ENCODE measurements around the gene FOXL1. TPM values are rescaled to one million over a fixed set of nuclear protein-coding genes. Genes with fewer than 3 reads are reported as not detected.
A peak's percentile ranks its signal among the peaks of the same experiment; 100 is the strongest.

FOXL1 gene
- polyA plus RNA-seq, 1 donor (not counting 4 experiments of a cell fraction or from before 2014, with no cell fraction given): 0.10 TPM

DNA sequence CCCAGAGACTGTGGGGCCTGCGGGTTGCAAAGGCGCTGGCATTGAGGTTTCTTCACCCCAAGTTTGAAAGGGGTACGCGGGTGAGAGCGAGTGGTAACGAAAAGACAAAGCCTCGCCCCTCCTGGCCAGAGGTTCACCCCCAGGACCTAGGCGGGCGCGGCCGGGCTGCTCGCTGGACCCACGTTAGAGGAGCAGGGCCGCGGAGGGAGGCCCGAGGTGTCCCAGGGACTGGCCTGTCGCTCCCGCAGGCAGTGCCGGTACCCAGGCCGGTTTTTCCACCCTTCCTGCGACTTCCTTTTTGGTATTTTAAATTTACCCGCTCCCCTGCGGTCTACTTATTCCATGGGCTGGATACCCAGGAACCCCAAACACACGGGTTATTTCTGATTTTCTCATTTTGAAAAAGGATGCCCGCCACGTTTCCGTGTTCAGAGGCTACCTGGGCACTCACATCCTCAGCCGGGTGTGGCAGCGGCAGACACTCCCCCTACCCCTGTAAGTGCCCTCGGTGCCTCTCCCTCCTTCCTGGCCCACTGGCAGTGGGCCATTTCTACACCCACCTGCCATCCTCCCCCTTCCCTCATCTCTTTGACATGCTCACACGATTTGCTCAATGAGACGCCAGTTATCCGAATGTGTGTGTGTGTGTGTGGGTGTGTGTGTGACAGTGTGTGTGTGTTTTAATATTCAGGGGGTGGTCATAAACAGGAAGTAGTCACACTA is 1.6 kb upstream of the FOXL1 start:
- H3K9ac ChIP-seq (ENCODE audit: control insufficient read depth, extremely low read depth, insufficient read depth, low read length): peak overlapping the region; percentile 36
- H2AFZ ChIP-seq (ENCODE audit: control insufficient read depth, low read length): peak overlapping the region; percentile 27
- no peaks in the 10 kb centered on the region for H3K79me2 ChIP-seq (ENCODE audit: control insufficient read depth, insufficient read depth, low read length)
- dilution Hi-C loops (cut with MboI; ENCODE audit: extremely low pct_ligation_motif_present, low sequenced_read_pairs): no loop called here
- peak overlapping the region; percentile 10 for H3K27ac ChIP-seq (ENCODE audit: control insufficient read depth, insufficient read depth, low read length)
- DNase-seq (ENCODE audit: low read depth, low spot score) (no peak), FAIRE-seq (no peak)
- H3K27me3 ChIP-seq (ENCODE audit: control insufficient read depth, extremely low read depth, insufficient read depth, low read length): peaks cover 33% of the 10 kb centered on the region
- H3K4me2 ChIP-seq (ENCODE audit: control insufficient read depth, extremely low read depth, insufficient read depth, low read depth, low read length): peak overlapping the region; percentile 79
- H3K4me1 ChIP-seq (ENCODE audit: control insufficient read depth, extremely low read depth, insufficient read depth, low read length): peaks cover 15% of the 10 kb centered on the region
- peak; percentile 40 for TF ChIP-seq EZH2 (IDR thresholded peaks at IDR 0.05; ENCODE audit: low read length)
- TF ChIP-seq, protein P1, sequence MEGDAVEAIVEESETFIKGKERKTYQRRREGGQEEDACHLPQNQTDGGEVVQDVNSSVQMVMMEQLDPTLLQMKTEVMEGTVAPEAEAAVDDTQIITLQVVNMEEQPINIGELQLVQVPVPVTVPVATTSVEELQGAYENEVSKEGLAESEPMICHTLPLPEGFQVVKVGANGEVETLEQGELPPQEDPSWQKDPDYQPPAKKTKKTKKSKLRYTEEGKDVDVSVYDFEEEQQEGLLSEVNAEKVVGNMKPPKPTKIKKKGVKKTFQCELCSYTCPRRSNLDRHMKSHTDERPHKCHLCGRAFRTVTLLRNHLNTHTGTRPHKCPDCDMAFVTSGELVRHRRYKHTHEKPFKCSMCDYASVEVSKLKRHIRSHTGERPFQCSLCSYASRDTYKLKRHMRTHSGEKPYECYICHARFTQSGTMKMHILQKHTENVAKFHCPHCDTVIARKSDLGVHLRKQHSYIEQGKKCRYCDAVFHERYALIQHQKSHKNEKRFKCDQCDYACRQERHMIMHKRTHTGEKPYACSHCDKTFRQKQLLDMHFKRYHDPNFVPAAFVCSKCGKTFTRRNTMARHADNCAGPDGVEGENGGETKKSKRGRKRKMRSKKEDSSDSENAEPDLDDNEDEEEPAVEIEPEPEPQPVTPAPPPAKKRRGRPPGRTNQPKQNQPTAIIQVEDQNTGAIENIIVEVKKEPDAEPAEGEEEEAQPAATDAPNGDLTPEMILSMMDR (optimal IDR thresholded peaks at IDR 0.05 in 1 of 3, IDR thresholded peaks at IDR 0.05 in 1 of 3, conservative IDR thresholded peaks at IDR 0.05 in 1 of 3; ENCODE audit: extremely low read depth in 1 of 3, insufficient read depth in 2 of 3, low read length in 3 of 3): no peak
- H3K4me3 ChIP-seq (ENCODE audit: control insufficient read depth in 2 of 3, extremely low read depth in 1 of 3, insufficient read depth in 2 of 3, low read depth in 1 of 3, low read length in 3 of 3): peak overlapping the region; percentile 41 to 73 (median 71)
- H3K36me3 ChIP-seq (ENCODE audit: control insufficient read depth in 2 of 2, extremely low read depth in 1 of 2, insufficient read depth in 2 of 2, low read length in 2 of 2): no peaks in the 10 kb centered on the region
- H3K9me3 ChIP-seq (ENCODE audit: control insufficient read depth, low read depth, low read length): no peaks in the 10 kb centered on the region
- H3K9me1 ChIP-seq (ENCODE audit: control insufficient read depth, extremely low read depth, insufficient read depth, low read length): no peaks in the 10 kb centered on the region
- no peaks in the 10 kb centered on the region for H4K20me1 ChIP-seq (ENCODE audit: control insufficient read depth, extremely low read depth, insufficient read depth, low read length)

DNA sequence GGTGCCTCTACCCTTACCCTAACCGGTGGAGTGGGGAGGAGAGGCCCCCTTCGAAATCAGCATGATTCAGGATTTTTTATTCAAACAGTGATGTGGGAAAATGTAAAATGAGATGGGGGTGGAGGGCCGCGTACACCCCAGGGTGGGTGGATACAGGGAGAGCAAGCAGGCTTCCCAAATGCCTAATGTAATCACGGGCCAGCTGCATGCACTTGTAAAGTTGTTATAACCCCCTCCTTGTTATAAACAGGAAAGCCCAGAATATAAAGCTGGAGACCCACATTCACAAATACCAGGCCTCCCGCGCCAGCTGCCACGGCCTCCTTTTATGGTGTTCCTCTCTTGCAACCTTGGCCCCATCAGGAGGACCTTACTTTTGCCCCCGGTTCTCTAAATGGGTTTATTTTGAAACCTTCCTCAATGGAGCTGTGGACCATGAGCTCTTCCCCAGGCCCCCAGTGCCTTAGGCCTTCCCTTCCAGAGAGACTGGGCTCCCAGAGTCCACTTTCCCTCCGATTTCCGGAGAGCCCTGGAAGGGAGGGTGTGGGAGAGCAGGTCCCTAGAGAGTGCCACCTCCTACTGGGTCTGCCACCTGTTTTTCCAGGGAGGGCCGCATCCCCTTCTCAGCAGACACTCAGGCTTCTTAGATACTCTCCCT is 906 bp upstream of the FOXL1 start:
- Histone ChIP-seq H3K27me3 (ENCODE audit: control insufficient read depth, extremely low read depth, insufficient read depth, low read length) (peaks cover 27% of the 10 kb centered on the region), H3K4me2 (ENCODE audit: control insufficient read depth, extremely low read depth, insufficient read depth, low read depth, low read length) (peak overlapping the region; percentile 79), H3K36me3 (ENCODE audit: control insufficient read depth in 2 of 2, extremely low read depth in 1 of 2, insufficient read depth in 2 of 2, low read length in 2 of 2) (no peaks in the 10 kb centered on the region), H4K20me1 (ENCODE audit: control insufficient read depth, extremely low read depth, insufficient read depth, low read length) (no peaks in the 10 kb centered on the region), H3K9me3 (ENCODE audit: control insufficient read depth, low read depth, low read length) (no peaks in the 10 kb centered on the region), H3K9ac (ENCODE audit: control insufficient read depth, extremely low read depth, insufficient read depth, low read length) (no peak overlapping the region), H3K9me1 (ENCODE audit: control insufficient read depth, extremely low read depth, insufficient read depth, low read length) (no peaks in the 10 kb centered on the region), H3K4me3 (ENCODE audit: control insufficient read depth in 2 of 3, extremely low read depth in 1 of 3, insufficient read depth in 2 of 3, low read depth in 1 of 3, low read length in 3 of 3) (peak overlapping the region in 1 of 3 experiments; percentile 34), H3K27ac (ENCODE audit: control insufficient read depth, insufficient read depth, low read length) (no peak overlapping the region), H2AFZ (ENCODE audit: control insufficient read depth, low read length) (no peak overlapping the region), H3K4me1 (ENCODE audit: control insufficient read depth, extremely low read depth, insufficient read depth, low read length) (peaks cover 15% of the 10 kb centered on the region), H3K79me2 (ENCODE audit: control insufficient read depth, insufficient read depth, low read length) (no peaks in the 10 kb centered on the region)
- no peak for FAIRE-seq
- dilution Hi-C loops (cut with MboI; ENCODE audit: extremely low pct_ligation_motif_present, low sequenced_read_pairs): no loop called here
- DNase-seq (ENCODE audit: low read depth, low spot score): no peak
- TF ChIP-seq, protein P1 (optimal IDR thresholded peaks at IDR 0.05 in 1 of 3, IDR thresholded peaks at IDR 0.05 in 1 of 3, conservative IDR thresholded peaks at IDR 0.05 in 1 of 3; ENCODE audit: extremely low read depth in 1 of 3, insufficient read depth in 2 of 3, low read length in 3 of 3): no peak
- no peak for TF ChIP-seq EZH2 (IDR thresholded peaks at IDR 0.05; ENCODE audit: low read length)

Data from keratinocyte (primary cell).